HG03280 (cell line): ENCODE data around the gene ATP2C1.
"Not testable (repeated sequence)": the region's sequence is repeated elsewhere in the genome, so short reads cannot be mapped to it uniquely, and the experiment has no call there.

ENCODE experiments used
- ATAC-seq: cut with Tn5 transposase; IDR thresholded peaks from one replicate; pipeline ENCODE4 v1.9.1; 2021; ENCODE audit warnings: mild to moderate bottlenecking, moderate library complexity; ENCODE audit not compliant: unreplicated experiment

ATP2C1 gene

DNA sequence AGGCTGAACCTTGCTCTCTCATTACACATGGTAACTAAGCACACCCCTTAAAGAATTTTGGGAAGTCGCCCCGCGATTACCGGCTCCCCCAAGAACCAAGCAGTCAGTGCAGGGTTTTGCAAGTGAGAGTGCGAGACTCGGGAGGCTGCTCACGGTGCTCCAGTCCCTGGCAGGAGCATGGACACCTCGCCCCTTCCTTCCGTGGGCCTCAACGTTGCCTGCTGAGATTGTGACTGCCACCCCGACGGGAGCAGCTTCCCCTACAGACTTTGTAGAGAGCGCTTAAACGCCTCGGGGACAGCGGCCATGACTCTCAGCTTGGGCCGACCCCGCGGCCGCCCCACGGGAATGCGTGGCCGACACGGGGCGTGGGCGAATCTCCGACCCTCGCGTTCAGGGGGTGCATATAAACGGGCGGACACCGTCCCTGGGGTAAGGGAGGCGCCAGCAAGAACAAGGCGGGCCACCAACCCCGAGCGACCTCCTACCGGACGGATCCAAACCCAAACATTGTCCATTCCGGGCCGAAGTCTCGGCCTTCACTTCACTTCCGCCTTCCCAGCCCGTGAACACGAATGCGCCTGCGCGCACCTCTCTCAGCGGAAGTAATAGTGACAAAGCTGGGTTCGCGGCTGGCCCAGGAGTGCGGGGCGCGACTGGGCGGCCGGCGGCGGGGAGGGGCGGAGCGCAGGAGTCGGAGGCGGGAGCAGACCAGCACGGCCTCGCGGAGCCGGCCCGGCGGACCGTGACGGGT is at the start of gene ATP2C1:
Gene ATP2C1 (plus strand): TSS at position 709 of the 754 bp plus-strand sequence. CDS start 686 bp downstream, outside the sequence.
- peak; percentile 90 for ATAC-seq

DNA sequence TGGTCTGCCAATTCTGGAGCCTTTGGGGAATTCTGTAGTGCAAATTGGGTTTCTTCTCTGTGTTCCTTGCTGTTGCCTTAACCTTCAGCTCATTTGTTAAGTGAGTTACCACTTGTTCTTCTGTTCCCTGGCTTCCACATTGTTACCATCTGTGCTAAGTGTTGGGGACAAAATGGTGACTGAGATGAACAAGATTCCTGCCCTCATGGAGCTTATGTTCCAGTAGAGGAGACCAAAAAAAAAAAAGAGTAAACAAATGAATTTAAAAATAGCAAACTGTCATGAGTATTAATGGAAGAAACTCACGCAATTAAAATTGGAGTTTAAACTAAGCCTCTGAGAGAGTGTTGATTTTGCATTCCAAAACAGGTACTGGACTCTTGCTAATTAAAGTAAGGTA is 49.4 kb upstream of the ATP2C1 start:
- ATAC-seq, result no peak

DNA sequence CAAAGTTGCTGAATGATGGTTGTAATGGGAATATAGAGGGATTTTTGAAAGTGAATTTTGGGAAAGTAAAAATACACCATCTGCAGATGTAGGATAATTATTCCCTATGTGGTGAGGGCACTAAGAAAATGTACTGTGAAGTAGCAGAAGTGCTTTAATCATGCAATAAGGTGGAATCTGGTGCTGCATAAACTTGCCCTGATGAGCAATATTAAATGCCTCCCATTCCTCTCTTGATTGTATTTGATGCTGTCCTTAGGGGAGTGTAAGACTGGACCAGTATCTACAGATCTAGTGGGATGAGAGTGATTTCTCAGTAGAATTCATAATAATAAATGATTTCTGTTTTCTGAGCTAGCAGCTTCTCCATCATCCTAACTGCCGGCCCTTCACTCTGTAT is 47.7 kb upstream of the ATP2C1 start:
- ATAC-seq, result no peak

- ATAC-seq, result no peak
Observed at GRCh38 chr3:130849091-130849552, 44.8 kb upstream of the ATP2C1 start.

- peak; percentile 60 for ATAC-seq
Observed at GRCh38 chr3:130850044-130850797, 43.7 kb upstream of the ATP2C1 start.

- no peak for ATAC-seq
Observed at GRCh38 chr3:130850843-130851242, 43.0 kb upstream of the ATP2C1 start.

- no peak for ATAC-seq
Observed at GRCh38 chr3:130851277-130851676, 42.6 kb upstream of the ATP2C1 start.

GRCh38 chr3:130853581-130853980 is 40.3 kb upstream of the ATP2C1 start:
- ATAC-seq, result no peak

DNA sequence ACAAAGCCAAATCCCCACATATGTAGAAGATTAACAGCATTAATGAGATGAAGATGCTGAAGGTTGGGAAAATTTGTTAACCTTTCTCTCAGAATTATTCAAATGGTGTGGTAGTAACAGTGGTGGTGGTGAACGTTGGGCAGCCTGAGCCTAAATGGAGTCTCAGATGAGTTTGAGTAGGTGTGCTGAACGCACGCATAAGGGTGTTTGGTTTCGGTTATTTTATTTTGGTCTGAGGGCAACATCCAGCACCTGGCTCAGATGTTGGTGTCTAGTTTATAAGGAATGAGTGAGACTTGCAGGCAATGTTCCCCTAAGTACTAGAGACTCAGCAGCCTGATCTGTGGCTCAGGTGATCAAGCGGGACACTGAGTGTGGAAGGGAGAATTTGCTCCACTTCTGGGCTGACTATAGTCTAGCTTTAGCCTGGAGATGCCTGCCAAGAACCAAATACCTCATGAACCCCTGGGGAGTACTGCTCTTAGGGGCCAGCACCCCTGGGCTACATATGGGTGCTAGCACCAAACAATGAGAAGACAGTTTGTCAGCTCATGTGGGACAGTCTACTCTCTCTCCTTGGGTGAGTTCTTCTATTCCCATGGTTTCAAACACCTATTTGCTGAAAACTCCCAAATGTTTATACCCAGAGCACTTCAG is 39.5 kb upstream of the ATP2C1 start:
- ATAC-seq, result peak; percentile 41

- ATAC-seq, result no peak
Observed at GRCh38 chr3:130857336-130858026, 36.4 kb upstream of the ATP2C1 start.

DNA sequence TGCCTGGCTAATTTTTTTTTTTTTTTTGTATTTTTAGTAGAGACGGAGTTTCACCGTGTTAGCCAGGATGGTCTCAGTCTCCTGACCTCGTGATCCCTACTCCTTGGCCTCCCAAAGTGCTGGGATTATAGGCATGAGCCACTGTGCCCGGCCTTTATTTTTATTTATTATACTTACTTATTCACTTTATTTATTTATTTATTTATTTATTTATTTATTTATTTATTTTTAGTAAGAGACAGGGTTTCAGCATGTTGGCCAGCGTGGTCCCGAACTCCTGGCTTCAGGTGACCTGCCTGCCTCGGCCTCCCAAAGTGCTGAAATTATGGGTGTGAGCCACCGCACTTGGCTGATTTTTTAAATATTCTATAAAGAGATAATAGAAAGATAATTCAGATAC is 31.8 kb upstream of the ATP2C1 start:
- not testable (repeated sequence) for ATAC-seq

DNA sequence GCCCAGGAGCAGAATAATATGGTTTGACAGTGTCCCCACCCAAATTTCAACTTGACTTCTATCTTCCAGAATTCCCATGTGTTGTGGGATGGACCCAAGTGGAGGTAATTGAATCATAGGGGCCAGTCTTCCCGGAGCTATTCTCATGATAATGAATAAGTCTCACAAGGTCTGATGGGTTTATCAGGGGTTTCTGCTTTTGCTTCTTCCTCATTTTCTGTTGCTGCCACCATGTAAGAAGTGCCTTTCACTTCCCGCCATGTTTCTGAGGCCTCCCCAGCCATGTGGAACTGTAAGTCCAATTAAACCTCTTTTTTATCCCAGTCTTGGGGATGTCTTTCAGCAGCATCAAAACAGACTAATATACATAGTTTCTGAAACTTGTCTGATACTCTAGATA is 28.4 kb upstream of the ATP2C1 start:
- ATAC-seq, result no peak

GRCh38 chr3:130866327-130866726 is 27.6 kb upstream of the ATP2C1 start:
- ATAC-seq, result no peak

GRCh38 chr3:130870423-130870822 is 23.5 kb upstream of the ATP2C1 start:
- no peak for ATAC-seq

DNA sequence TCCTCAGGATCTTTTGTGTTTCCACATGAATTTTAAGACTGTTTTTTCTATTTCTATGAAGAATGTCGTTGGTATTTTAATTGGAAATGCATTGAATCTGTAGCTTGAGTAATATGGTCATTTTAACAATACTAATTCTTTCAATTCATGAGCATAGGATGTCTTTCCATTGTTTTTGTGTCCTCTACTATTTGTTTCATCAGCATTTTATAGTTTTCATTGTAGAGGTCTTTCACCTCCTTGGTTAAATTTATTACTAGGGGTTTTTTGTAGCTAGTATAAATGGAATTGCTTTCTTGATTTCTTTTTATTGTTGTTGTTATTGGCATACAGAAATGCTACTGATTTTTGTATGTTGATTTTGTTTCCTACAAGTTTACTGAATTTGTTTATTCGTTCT is 17.3 kb upstream of the ATP2C1 start:
- ATAC-seq, result no peak

- no peak for ATAC-seq
Observed at GRCh38 chr3:130878464-130878863, 15.4 kb upstream of the ATP2C1 start.

DNA sequence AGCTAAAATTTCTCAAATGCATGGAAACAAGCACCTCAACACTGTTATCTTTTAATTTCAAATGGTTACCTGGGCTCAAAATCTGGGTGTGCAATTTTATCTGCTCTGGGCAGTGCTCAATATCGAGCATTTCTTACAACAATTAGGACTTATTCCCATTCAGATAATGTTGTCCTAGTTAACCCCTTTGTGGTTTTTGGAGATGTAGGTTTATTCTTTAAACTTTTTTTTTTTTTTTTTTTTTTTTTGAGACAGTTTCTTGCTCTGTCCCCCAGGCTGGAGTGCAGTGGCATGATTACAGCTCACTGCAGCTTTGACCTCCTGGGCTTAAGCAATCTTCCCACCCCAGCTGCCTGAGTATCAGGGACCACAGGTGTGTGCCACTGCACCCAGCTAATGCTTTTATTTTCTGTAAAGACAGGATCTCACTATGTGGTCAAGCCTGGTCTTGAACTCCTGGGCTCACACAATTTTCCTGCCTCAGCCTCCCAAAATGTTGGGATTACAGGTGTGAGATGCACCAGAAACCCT is 4.4 kb upstream of the ATP2C1 start:
- no peak for ATAC-seq

GRCh38 chr3:130892759-130893375 is 1.0 kb upstream of the ATP2C1 start:
- ATAC-seq, result peak; percentile 36

DNA sequence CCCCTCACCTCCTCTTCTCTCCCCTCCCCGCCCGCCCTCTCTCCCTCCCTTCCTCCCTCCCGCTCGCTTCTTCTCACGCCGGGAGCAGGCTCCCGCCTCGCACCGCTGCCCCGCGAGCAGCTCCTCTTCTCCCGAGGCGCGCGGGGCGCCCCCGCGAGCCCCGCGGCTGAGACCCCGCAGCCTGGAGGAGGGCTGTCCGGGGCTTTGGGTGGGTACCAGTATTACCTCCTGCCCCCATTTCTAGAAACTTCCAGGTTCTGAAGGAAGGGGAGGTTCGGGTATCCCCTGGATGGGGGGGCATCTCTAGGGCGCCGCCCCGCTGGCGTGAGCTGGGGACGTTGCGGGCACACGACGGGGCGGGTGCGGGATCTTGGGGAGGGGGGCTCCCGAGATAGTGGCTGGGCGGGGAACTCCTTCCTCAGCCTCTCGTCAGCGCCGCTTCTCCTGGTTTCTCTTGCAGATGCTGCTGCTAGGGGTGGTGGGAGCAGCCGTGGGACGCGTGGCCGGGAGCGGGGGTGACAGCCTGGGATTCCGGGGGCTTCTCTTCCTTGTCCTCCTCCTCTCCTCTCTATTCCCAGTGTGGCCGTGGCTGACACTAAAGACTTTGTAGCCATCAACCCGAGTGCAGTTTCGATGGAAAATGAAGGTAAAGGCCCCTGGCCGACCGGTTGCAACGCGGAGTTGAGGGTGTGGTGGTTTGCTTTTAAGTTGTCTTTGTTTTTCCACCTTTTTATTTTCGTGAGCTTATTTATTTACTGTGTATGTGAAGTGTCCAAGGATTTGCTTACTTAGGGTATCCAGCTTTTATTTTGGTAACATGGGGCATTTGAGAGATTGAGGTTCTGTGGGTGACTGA is 474 bp downstream of the ATP2C1 start:
- peak; percentile 28 for ATAC-seq

GRCh38 chr3:130894986-130895280 is 1.0 kb downstream of the ATP2C1 start:
- ATAC-seq, result no peak
